WTC11 (cell line): ENCODE data around the gene MSLN. TPM values are rescaled to one million over a fixed set of nuclear protein-coding genes. Genes with fewer than 3 reads are reported as not detected.
"Not testable (repeated sequence)": the region's sequence is repeated elsewhere in the genome, so short reads cannot be mapped to it uniquely, and the experiment has no call there.

ENCODE experiments used
- ATAC-seq: fragments of 200-7000 bp; cut with Tn5 transposase; 2 replicates; pipeline ENCODE4 v1.10.0; 2021; ENCODE audit warnings: mild to moderate bottlenecking, moderate library complexity
- CTCF ChIA-PET: fragments of 300-600 bp; sonication (Branson Sonifier 250); formaldehyde crosslinking; loops from one replicate; lab custom pipeline; 2021; ENCODE audit warnings: antibody characterized with exemption; lab: Charles Lee
- POLR2A ChIA-PET: fragments of 350-600 bp; sonication (Branson Sonifier 250); formaldehyde crosslinking; loops from one replicate; lab custom pipeline; 2021; ENCODE audit warnings: antibody characterized with exemption; lab: Charles Lee
- DNase-seq: peaks from one replicate; pipeline ENCODE4 v3.0.0; 2021; ENCODE audit warnings: low spot score
- H3K27ac Mint-ChIP-seq: 2 replicates; pipeline ENCODE4 v1.8.0; 2021; ENCODE audit warnings: mixed read lengths
- H3K27me3 Mint-ChIP-seq: 2 replicates; pipeline ENCODE4 v1.8.0; 2021; ENCODE audit warnings: low read depth, mild to moderate bottlenecking, moderate library complexity, mixed read lengths
- H3K36me3 Mint-ChIP-seq: 2 replicates; pipeline ENCODE4 v1.8.0; 2021; ENCODE audit warnings: mixed read lengths
- H3K4me1 Mint-ChIP-seq: 2 replicates; pipeline ENCODE4 v1.8.0; 2022; ENCODE audit warnings: mixed read lengths
- H3K4me3 Mint-ChIP-seq: 2 replicates; pipeline ENCODE4 v1.8.0; 2021; ENCODE audit warnings: mild to moderate bottlenecking, moderate library complexity, mixed read lengths
- H3K9me3 Mint-ChIP-seq: 2 replicates; pipeline ENCODE4 v1.8.0; 2021; ENCODE audit warnings: mixed read lengths
- CREB1 ChIP-seq: sonication (generic); formaldehyde crosslinking; IDR thresholded peaks from 2 replicates; pipeline ENCODE4 v1.8.0; 2023; ENCODE audit warnings: mild to moderate bottlenecking, missing genetic modification reagents
- CREM ChIP-seq: sonication (generic); formaldehyde crosslinking; IDR thresholded peaks from 2 replicates; pipeline ENCODE4 v1.8.1; 2022; ENCODE audit warnings: mild to moderate bottlenecking, missing genetic modification reagents, moderate library complexity
- E2F1 ChIP-seq: sonication (generic); formaldehyde crosslinking; IDR thresholded peaks from 2 replicates; pipeline ENCODE4 v1.8.0; 2022; ENCODE audit warnings: mild to moderate bottlenecking, missing genetic modification reagents
- EMX1 ChIP-seq: fragments of 250-450 bp; sonication (Bioruptor Pico); IDR thresholded peaks from 2 replicates; pipeline ENCODE4 v1.8.0; 2021; ENCODE audit warnings: mild to moderate bottlenecking
- ESRRA ChIP-seq: sonication (generic); formaldehyde crosslinking; IDR thresholded peaks from 2 replicates; pipeline ENCODE4 v1.8.1; 2022; ENCODE audit warnings: mild to moderate bottlenecking, missing genetic modification reagents, borderline replicate concordance
- FOXK1 ChIP-seq: sonication (generic); formaldehyde crosslinking; IDR thresholded peaks from 2 replicates; pipeline ENCODE4 v1.8.0; 2022; ENCODE audit warnings: mild to moderate bottlenecking, moderate library complexity, missing genetic modification reagents
- JUN ChIP-seq: sonication (generic); formaldehyde crosslinking; IDR thresholded peaks from 2 replicates; pipeline ENCODE4 v1.8.0; 2023; ENCODE audit warnings: mild to moderate bottlenecking, missing genetic modification reagents
- MLX ChIP-seq: sonication (generic); formaldehyde crosslinking; IDR thresholded peaks from 2 replicates; pipeline ENCODE4 v1.8.1; 2023; ENCODE audit warnings: mild to moderate bottlenecking, missing genetic modification reagents, moderate library complexity
- NFE2L1 ChIP-seq: sonication (generic); formaldehyde crosslinking; IDR thresholded peaks from 2 replicates; pipeline ENCODE4 v1.8.1; 2023; ENCODE audit warnings: missing genetic modification reagents
- STAT6 ChIP-seq: sonication (generic); formaldehyde crosslinking; conservative IDR thresholded peaks from 2 replicates; pipeline ENCODE4 v1.8.1; 2023; ENCODE audit warnings: mild to moderate bottlenecking, low read depth, missing genetic modification reagents, moderate library complexity
- TP53 ChIP-seq: sonication (generic); formaldehyde crosslinking; IDR thresholded peaks from 2 replicates; pipeline ENCODE4 v1.8.1; 2023; ENCODE audit warnings: mild to moderate bottlenecking, missing genetic modification reagents
- ZBTB21 ChIP-seq: sonication (generic); formaldehyde crosslinking; IDR thresholded peaks from 2 replicates; pipeline ENCODE4 v1.8.1; 2023; ENCODE audit warnings: mild to moderate bottlenecking, missing genetic modification reagents, borderline replicate concordance
- ZNF232 ChIP-seq: sonication (generic); formaldehyde crosslinking; IDR thresholded peaks from 2 replicates; pipeline ENCODE4 v1.8.0; 2022; ENCODE audit warnings: mild to moderate bottlenecking, missing genetic modification reagents
- ZNF423 ChIP-seq: fragments of 250-450 bp; sonication (Bioruptor Pico); IDR thresholded peaks from 2 replicates; pipeline ENCODE4 v2.1.2; 2022; ENCODE audit warnings: mild to moderate bottlenecking, moderate library complexity
- ZNF671 ChIP-seq: fragments of 250-450 bp; sonication (Bioruptor Pico); IDR thresholded peaks from 2 replicates; pipeline ENCODE4 v1.8.0; 2021; ENCODE audit warnings: mild to moderate bottlenecking
- ZSCAN18 ChIP-seq: fragments of 250-450 bp; sonication (Bioruptor Pico); IDR thresholded peaks from 2 replicates; pipeline ENCODE4 v2.1.2; 2022; ENCODE audit warnings: mild to moderate bottlenecking, moderate library complexity
- total RNA-seq: library from RNA; stranded (reverse); gene quantifications from 3 replicates; pipeline ENCODE4 v1.2.3, GENCODE V29; 2021
- TF ChIP-seq, protein P1 (sequence below): sonication (generic); formaldehyde crosslinking; IDR thresholded peaks from 2 replicates; pipeline ENCODE4 v1.8.0; 2022; ENCODE audit warnings: mild to moderate bottlenecking, missing genetic modification reagents
- TF ChIP-seq, protein P2 (sequence below): sonication (generic); formaldehyde crosslinking; IDR thresholded peaks from 2 replicates; pipeline ENCODE4 v1.8.1; 2023; ENCODE audit warnings: mild to moderate bottlenecking, missing genetic modification reagents

The MSLN gene
- total RNA-seq, 1 experiment from 2014 or later = 0.20 TPM

DNA sequence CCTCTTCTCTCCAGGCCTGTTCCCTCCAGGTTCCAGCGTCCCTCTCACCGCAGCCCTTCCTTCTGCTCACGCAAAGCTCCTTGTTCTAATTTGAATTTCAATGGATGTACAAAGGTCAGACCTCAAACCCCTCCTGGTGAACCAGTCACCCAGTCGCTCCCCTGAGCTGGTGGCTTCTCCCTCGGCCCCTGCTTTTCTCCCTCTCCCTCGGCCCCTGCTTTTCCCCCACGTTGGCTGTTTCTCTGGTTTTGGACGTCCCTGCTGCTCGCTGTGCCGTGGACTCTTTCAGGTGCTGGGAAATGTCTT lies 8.6 kb upstream of the MSLN start (continued):
- no peak for TF ChIP-seq MLX
- TF ChIP-seq ZNF232 (CRISPR knock-in tag) = no peak
- no peak for TF ChIP-seq EMX1 (CRISPR knock-in tag)
- no peak for TF ChIP-seq ZNF671 (CRISPR knock-in tag)
- no peak for TF ChIP-seq NFE2L1 (CRISPR knock-in tag)
- TF ChIP-seq FOXK1 (CRISPR knock-in tag) = no peak
- TF ChIP-seq, protein P1, sequence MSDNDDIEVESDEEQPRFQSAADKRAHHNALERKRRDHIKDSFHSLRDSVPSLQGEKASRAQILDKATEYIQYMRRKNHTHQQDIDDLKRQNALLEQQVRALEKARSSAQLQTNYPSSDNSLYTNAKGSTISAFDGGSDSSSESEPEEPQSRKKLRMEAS (CRISPR knock-in tag) = no peak
- TF ChIP-seq CREM = no peak
- TF ChIP-seq JUN = no peak

- H3K27me3 Mint-ChIP-seq, H3K4me3 Mint-ChIP-seq, DNase-seq, ATAC-seq, H3K9me3 Mint-ChIP-seq, H3K36me3 Mint-ChIP-seq, H3K27ac Mint-ChIP-seq, CTCF ChIA-PET: not testable (repeated sequence)
- POLR2A ChIA-PET = interaction anchor here (0.7 kb wide), 1 partner anchor 47 kb away, joined by 4 read pairs; no protein-coding TSS in a partner anchor
- H3K4me1 Mint-ChIP-seq = peaks cover 28% of the 10 kb centered on the region
These were observed 6.4 kb upstream of the MSLN start for GRCh38 chr16:754121-754607.

GRCh38 chr16:754656-755055 lies 5.9 kb upstream of the MSLN start:
- TF ChIP-seq ZNF423 (CRISPR knock-in tag) = no peak
- no peak for TF ChIP-seq CREB1
- no peak for TF ChIP-seq TP53 (CRISPR knock-in tag)
- TF ChIP-seq MLX = no peak
- no peak for TF ChIP-seq NFE2L1 (CRISPR knock-in tag)
- no peak for TF ChIP-seq ESRRA (CRISPR knock-in tag)
- no peak for TF ChIP-seq ZNF671 (CRISPR knock-in tag)
- TF ChIP-seq ZBTB21 (CRISPR knock-in tag) = no peak
- no peak for TF ChIP-seq E2F1 (CRISPR knock-in tag)
- TF ChIP-seq, protein P2, sequence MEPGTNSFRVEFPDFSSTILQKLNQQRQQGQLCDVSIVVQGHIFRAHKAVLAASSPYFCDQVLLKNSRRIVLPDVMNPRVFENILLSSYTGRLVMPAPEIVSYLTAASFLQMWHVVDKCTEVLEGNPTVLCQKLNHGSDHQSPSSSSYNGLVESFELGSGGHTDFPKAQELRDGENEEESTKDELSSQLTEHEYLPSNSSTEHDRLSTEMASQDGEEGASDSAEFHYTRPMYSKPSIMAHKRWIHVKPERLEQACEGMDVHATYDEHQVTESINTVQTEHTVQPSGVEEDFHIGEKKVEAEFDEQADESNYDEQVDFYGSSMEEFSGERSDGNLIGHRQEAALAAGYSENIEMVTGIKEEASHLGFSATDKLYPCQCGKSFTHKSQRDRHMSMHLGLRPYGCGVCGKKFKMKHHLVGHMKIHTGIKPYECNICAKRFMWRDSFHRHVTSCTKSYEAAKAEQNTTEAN (CRISPR knock-in tag) = no peak
- no peak for TF ChIP-seq ZSCAN18
- no peak for TF ChIP-seq STAT6
- Mint-ChIP-seq H3K4me1 (peaks cover 28% of the 10 kb centered on the region), H3K27ac (no peak overlapping the region), H3K27me3 (peaks cover 6% of the 10 kb centered on the region; the same call in 1 of the 2 replicates), H3K4me3 (no peak overlapping the region), H3K9me3 (peaks cover 5% of the 10 kb centered on the region), H3K36me3 (no peaks in the 10 kb centered on the region; the same call in 1 of the 2 replicates)
- ATAC-seq = no peak
- ChIA-PET POLR2A (interaction anchor here (0.6 kb wide), 1 partner anchor 369 kb away, joined by 3 read pairs; no protein-coding TSS in a partner anchor), CTCF (no interaction called here)
- no peak for DNase-seq
